Right renal cortex interstitium (tissue), 3 donors: ENCODE data around the gene SHISAL2A. TPM values are rescaled to one million over a fixed set of nuclear protein-coding genes. Genes with fewer than 3 reads are reported as not detected.

Experiments
- DNase-seq, 3 donors: peaks; one replicate each; pipeline ENCODE4 v3.0.0-alpha.2; 2013; ENCODE audit warnings: low read depth in 3 of 3, low spot score in 2 of 3
- polyA plus RNA-seq, 3 donors: library from polyadenylated mRNA; unstranded; fragments of 120-200 nt; gene quantifications; one replicate each; pipeline ENCODE4 v1.2.1, GENCODE V29; 2013; ENCODE audit not compliant: insufficient read length in 3 of 3

The SHISAL2A gene
- polyA plus RNA-seq: 1 to 10 TPM; 1.1 to 1.9 (median 1.6) TPM

DNA sequence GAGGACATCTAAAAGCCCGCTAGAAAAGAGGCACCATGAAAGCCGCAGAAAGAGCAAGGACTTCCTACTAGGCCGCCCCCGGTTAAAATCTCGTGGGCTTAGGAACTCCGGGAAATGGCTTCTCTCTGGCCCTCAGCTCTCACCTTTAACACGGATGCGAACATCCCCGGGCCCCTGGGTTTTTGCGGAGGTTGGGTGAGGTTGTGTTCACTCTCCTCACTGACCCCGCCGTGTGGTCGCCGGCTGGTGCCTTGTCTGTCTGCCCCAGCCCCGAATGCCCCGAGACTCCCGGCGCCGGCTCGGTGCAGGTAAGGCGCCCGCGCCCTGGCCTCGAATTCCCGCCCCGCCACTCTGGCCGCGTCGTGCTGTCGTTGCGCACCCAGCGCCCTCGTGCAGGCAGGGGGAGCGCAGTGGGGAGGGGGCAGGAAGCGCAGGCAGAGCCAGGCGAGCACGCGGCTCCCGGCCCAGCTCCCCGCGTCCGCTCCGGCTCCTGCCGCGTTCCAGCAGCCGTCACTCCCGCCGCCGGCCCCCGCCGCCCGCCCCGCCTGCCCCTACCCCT is at the start of gene SHISAL2A:
Gene SHISAL2A (plus strand): TSS at position 437 of the 559 bp plus-strand sequence. CDS start 326 bp downstream, outside the sequence.
- DNase-seq: no peak

DNA sequence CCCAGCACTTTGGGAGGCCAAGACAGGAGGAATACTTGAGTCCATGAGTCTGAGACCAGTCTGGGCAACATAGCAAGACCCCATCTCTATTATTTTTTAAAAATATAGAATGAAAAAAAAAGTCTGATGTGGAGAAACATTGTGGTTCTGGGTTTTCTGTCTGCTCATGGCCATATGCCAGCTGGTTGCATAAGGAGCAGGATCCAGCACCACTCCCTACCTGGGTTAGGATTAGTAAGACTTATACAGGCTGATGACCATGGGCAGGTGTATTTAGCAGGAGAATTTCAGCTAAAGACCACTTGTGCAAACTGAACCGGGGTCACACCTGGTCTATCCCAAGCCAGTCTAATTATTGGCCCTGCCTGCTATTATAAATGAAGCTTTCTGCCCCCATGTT is 47.5 kb upstream of the SHISAL2A start:
- no peak for DNase-seq

DNA sequence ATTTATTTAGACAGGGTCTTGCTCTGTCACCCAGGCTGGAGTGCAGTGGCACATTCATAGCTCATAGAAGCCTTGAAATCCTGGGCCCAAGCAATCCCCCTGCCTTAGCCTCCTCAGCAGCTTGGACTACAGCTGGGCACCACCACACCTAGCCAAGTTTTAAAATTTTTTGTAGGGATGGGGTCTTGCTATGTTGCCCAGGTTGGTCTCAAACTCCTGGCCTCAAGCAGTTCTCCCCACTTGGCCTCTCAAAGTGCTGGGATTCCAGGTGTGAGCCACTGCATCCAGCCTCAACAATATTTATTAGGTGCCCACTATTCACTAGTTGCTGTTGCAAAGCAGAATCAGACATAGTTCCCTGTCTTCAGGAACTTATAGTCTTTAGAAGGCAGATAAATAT is 44.9 kb upstream of the SHISAL2A start:
- DNase-seq: no peak

DNA sequence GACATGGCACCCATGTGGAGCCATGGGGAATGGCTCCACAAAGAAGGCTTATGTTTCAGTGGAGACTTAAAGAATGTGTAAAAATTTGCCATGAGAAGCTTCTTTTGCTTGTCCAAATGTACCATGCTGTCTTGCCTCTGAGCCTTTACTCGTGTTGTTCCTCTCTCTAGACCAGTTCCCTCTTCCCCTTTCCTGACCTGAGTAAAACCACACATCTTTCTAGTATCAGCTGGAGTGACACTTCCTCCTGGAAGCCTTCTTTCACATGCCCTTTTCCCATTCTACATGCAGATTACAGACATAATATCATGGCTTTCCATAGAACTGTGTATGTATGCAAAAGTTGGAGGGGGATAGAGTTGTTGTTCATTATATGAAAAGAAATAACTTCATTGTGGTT is 44.4 kb upstream of the SHISAL2A start:
- DNase-seq: no peak

DNA sequence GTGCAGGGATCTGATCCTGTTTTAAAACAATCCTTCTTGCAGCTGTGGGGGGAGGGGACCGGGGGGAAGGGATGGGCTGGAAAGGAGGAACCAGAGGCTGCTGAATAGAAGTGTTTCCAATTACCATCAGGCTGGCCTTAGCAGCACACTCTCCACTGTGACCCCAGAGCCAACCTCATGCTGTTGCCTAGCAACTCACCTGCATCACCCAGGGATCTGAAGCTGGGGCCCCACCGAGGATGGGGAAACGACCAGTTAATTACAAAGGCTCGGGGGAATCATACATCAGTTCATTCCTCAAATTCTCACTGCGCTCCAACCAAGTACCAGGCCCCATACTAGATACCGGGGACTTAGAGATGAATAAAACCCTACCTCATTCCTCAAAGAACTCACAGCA is 42.7 kb upstream of the SHISAL2A start:
- DNase-seq: no peak

DNA sequence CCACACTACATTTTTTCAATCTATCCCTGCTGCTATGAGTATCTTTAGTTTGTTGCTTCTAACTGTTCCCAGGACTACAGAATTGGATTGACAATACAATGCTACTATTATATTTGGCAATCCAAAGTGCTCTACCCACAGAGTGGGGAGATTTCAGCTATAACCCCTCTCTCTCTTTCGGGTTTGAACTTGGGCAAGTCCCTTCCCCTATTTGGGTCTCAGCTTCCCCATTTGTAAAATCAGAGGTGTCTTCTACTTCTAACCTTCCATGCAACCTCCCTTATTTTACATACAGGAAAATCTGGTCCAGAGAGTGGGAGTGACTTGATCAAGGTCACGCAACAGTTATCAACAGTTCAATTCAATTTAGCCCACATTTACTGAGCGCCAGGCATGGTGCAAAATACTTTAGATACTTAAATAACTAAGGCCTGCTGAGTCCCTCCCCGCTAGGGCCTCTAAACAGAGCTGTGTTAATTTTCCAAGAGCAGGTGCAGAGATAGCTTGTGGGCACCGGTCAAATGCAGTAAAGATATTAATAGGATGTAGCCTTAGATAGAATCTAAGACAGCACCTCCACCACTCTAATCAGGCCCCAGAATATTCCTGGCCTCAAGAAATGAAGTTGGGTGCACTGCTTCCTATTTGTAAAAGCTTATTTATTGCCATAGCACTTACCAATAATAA is 40.2 kb upstream of the SHISAL2A start:
- no peak for DNase-seq

DNA sequence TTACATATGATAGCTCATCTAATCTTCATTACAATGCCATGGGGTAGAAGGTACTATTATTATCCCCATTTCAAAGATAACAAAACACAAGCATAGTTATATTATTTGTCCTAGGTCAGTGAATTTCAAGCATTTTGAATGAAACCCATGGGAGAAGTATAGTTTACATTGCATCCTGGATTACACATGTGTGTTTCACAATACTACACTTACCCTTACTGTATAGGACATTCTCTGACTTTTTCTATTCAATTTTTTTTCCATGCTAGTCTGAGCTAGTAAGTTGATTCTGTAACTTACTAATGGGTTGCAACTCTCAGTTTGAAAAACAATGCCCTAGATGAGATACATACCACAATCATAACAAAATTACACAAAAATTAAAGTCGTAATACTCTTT is 39.5 kb upstream of the SHISAL2A start:
- no peak for DNase-seq

DNA sequence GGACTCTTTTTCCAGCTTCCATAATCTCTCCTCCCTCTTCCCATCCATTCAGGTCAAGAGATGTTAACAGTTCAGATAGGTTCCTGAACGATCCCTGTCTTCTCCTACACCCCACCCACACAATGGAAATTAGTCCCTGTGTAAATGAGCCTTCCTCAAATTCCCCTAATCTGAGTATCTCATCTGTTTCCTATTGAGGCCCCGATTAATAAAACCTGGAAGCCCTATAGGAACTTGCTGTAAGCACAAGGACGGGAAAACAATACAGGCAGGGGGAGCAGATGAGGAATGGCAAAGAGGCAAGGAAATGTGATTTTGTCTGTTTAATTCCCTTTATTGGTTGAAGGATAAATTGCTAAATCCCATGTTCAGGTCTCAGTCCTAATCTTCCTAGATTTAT is 37.9 kb upstream of the SHISAL2A start:
- DNase-seq: no peak

DNA sequence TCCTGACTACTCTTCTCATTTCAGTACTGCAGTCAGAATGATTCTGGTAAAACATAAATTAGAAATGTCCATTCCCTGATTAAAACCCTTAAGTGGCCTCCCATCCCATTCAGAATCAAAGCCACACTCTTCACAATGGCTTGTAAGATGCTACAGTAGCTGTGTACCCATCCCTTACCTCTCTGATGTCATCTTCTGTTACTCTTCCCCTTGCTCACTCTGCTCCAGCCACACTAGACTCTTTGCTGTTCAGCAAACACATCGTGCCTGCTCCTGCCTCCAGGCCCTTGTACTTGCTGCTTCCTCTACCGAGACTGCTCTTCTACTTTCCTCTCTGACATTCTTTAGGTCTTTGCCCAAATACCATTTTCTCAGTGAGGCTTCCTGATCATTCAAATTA is 35.1 kb upstream of the SHISAL2A start:
- no peak for DNase-seq

DNA sequence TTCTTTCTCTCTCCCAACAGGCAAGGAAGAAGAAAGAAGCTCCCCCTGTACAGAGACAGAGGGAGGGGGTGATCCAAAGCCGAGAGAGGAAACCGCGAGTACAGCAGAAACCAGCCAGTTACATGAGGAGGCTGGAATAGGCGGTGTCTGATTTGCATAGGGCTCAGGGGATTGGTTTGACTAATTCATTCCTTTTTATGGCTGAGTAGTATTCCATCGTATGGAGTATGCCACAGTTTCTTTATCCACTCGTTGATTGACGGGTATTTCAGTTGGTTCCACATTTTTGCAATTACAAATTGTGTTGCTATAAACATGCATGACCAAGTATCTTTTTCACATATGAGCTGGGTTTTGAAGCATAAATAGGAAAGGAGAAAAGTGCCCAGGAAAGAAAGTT is 34.2 kb upstream of the SHISAL2A start:
- DNase-seq: no peak

DNA sequence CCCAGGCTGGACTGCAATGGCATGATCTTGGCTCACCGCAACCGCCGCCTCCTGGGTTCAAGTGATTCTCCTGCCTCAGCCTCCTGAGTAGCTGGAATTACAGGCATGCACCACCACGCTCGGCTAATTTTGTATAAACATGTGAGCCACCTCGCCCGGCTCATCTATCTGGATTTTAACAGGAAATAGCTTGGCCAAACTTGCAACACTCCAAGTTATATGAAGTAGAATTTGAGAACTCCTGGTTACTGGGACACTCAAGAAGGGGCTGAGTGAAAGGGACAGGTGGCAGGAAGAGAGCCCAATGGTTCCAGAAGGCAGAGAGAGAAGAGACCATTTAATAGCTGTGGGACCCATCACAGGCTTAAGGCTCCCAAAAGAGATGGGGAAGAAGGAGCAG is 33.7 kb upstream of the SHISAL2A start:
- no peak for DNase-seq

DNA sequence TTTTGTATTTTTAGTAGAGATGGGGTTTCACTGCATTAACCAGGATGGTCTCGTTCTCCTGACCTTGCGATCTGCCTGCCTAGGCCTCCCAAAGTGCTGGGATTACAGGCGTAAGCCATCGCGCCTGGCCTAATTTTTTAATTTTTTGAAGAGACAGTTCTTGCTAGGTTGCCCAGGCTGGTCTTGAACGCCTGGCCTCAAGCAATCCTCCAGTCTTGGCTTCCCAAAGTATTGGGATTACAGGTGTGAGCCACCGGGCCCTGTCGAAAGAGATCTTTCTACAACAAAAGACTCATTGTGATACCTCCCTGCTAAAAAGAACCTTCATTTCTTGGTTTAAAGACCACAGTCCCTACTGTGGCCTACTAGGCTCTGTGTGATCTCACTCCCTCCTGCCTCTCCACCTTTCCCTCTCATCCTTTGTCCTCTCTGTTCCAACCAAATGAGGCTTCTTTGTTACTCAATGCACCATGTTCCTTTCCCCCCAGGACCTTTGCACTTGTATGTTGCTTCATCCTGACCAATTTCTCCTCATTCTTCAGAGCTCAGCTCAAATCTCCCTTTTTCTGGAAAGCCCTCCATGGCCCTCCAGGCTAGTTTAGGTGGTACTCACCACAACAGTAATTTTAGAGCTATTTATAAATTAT is 32.3 kb upstream of the SHISAL2A start:
- no peak for DNase-seq

DNA sequence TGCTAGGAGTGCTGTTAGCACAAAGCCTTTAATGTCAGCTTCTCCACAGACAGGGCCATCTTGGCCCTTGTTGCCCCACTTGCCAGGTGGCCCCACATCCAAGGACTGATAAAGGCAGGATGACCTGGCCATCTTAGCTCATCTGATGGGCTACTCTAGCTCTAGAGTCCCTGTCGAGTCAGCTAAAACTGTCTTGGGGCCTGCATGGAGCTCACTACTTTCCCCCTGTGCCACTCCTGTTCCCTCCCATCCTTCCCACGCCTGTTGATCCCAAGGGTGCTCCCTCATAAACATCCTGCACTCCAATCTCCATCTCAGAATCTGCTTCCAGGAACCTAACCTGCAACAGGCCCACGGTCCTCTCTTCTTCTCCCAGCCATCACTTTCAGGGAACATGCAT is 31.4 kb upstream of the SHISAL2A start:
- no peak for DNase-seq

DNA sequence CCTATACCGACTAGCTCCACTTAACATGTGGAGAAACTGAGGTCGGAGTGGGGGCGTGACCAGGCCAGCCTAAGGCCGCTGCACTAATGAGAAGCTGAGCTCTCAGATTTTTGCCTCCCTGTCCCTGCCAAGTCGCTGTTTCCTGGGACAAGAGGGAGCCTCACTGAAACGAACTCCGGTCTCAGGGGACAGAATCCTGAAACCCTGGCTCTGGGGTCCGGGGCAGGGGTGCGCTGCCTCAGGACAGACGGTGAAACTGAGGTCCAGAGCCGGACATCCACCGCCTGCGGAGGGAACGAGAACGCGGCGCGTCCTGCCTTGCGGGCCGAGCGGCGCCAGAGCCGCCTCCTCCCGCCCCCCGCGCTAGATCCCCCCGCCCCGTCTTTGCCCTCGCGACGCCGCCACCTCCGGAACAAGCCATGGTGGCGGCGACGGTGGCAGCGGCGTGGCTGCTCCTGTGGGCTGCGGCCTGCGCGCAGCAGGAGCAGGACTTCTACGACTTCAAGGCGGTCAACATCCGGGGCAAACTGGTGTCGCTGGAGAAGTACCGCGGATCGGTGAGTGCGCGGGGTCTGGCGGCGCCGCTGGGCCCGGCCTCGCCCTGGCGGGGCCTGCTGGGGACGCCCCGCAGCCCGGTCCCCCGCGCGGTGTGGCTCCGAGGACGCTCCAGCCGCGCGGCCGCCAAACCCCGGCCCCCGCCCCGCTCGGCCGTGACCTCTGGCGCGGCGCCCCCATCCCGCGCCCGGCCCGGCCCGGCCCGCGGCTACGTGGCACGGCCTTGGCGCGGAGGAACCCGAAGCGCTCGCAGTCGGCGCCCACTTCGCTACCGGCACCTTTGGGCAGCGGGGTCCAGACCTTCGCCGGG is 30.7 kb upstream of the SHISAL2A start, which contains the start of gene GPX7:
Gene GPX7 (plus strand): TSS at position 381 of the 865 bp plus-strand sequence. CDS start 39 bp downstream, at position 420.
- peak in 2 of 3 donors; percentile 25 to 46 for DNase-seq

DNA sequence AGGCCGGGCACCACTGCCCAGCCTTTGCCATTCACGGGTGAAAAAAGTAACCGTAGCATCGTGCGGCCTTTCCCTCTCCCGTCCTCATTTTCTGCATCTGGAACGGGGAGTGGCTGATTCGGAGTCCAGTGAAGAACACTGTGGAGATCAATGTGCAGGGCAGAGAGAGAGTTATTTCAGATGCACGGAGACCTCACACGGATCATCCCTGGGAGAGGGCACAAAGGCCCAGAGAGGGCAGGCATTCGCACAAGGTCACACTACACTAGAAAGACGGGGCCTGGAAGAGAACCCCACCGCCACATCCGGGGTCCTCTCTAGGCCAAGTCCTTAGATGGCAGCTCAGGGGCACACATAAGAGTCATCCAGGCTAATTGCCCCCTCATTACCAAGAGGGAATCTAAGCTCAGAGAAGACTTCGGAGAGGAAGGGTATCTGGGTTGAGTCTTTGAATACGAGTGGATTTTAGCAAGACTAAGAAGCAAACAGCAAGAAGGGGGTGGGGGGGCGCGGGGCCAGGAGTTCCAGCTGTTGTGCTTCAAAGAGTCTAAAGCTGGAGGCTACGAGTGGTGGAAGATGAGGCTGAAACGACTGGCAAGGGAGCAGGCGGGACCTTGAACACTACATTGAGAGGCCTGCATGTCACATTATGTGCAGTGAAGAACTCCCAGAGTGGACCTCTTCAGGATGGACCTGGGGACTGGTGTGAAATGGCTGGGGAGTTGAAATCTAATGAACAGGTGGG is 29.9 kb upstream of the SHISAL2A start:
- peak in 1 of 3 donors; percentile 19 for DNase-seq

DNA sequence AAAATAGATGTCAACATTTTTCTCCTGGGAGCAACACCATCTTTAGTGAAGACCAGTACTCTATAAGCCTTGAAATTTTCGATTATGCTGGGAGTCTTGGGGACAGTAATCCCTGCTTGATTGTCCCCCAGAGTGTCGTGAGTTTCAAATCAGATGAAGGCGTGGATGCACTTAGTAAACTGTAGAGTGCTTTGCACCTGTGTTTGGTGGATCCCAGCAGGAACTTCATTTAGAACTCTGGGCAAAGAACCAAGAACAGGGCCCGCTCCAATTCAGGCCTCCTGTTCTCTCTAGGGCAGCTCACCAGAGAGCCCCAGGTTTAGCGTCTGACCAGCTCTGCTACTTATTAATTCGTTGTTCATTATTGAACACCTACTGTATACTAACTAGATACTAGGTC is 29.3 kb upstream of the SHISAL2A start:
- no peak for DNase-seq

DNA sequence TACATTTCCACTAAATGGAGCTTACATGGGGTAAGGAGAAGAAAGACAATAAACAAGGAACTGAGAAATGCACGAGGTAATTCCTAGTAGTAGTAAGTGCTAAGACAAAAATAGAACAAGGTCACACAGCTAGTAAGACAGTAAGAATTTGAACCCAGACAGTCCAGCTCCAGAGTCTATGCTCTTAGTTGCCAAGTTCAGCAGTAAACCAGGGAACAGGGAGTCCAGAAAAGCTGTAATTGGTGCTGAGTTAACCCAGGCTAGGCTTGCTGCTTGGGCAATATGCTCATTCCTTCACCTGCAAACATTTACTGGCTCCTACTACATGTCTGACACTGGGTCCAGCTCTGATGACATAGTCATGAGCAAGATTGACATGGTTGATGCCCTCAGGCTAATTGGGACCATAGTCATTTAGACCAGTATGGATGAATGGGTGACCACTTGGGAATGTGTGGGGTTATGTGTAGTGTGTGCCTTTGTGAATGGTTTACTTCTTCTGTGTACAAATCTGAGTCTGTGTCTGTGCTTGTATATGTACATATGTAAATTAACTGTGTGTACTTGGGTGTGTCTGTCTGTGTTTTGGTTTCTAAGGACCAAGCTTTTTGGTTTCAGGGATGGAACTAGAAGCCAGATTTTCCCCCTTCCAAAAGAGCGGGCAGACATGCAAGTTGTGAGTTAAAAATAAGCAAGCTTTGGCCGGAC is 28.8 kb upstream of the SHISAL2A start:
- no peak for DNase-seq

DNA sequence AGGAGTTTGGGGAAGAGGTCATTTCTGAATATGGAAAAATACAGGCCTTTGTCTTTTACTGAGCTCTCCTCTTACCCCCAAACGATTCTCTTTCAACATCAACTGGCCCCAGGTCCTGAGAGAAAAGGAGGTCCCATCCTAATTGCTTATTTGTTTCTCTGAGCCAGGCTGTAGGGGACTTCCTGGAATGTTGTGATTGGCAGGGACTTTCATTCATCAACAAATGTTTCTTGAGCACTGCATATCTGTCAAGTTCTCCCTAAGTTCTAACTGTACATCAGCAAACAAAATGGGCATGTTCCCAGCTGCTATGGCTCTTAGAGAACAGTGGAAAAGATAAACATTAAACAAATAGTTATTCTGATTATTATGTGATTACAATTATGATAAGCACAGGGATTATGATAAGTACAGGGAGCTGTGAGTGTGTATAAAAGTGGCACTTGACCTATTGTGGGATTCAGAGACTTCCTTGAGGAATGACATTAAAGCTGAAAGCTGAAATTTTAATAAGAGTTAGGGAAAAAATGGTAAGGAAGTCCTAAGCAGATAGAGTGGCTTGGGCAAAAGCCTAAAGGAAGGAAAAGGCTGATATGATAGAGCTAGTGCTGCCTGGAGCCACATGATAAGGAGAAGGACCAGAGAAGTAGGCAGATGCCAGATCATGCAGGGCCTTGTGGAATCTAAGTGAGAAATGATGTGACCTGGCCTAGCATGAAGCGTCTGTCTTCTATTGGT is 19.2 kb upstream of the SHISAL2A start:
- no peak for DNase-seq

DNA sequence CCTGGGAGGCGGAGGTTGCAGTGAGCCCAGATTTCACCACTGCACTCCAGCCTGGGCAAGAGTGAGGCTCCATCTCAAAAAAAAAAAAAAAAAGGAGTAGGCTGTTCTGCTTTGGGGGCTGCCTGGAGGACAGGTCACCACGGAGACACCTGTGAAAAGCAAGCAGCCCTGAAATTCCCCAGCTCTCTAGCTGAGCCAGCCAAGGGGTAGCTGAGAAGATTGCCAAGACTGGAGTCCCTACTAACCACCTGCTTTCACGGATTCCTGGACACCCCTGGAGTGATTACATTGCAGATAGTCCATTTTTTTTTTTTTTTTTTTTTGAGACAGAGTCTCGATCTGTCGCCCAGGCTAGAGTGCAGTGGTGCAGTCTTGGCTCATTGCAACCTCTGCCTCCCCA is 18.3 kb upstream of the SHISAL2A start:
- no peak for DNase-seq
